H1 (cell line): ENCODE data around the gene TCEANC2. TPM values are rescaled to one million over a fixed set of nuclear protein-coding genes. Genes with fewer than 3 reads are reported as not detected.
A peak's percentile ranks its signal among the peaks of the same experiment; 100 is the strongest.

Source experiments
- CTCF ChIA-PET: fragments of 300-600 bp; sonication (Branson Sonifier 250); formaldehyde crosslinking; loops from one replicate; lab custom pipeline; 2021; ENCODE audit not compliant: partially characterized antibody; lab: Charles Lee
- POLR2A ChIA-PET: fragments of 300-600 bp; sonication (Branson Sonifier 250); formaldehyde crosslinking; loops from one replicate; lab custom pipeline; 2021; ENCODE audit warnings: inconsistent platforms; ENCODE audit not compliant: partially characterized antibody; lab: Charles Lee
- DNase-seq, 2 experiments: peaks; one replicate each; pipeline versions ENCODE4 v3.0.0 to v3.0.0-alpha.2; 2010 to 2022; ENCODE audit warnings: low spot score in 2 of 2, low read depth in 1 of 2, mixed read lengths in 1 of 2
- FAIRE-seq: peaks from 2 replicates; lab custom pipeline; 2011; peaks lifted over from hg19 to GRCh38; lab: Jason Lieb, UNC
- H2AFZ ChIP-seq: 2 replicates; pipeline ENCODE4 v1.8.1; 2012; ENCODE audit warnings: low read length, inconsistent platforms
- H2AK5ac ChIP-seq: 2 replicates; pipeline ENCODE4 v1.6.1; 2013; ENCODE audit warnings: low read depth, low read length
- H2BK120ac ChIP-seq: replicated peaks from 2 replicates; pipeline ENCODE3; 2013; ENCODE audit warnings: low read depth, low read length, inconsistent platforms
- H2BK12ac ChIP-seq: 2 replicates; pipeline ENCODE4 v1.6.1; 2013; ENCODE audit warnings: low read depth, low read length
- H2BK15ac ChIP-seq: 2 replicates; pipeline ENCODE4 v1.6.1; 2013; ENCODE audit warnings: low read length
- H2BK20ac ChIP-seq: 2 replicates; pipeline ENCODE4 v1.6.1; 2013; ENCODE audit warnings: low read length
- H2BK5ac ChIP-seq: 2 replicates; pipeline ENCODE4 v1.6.1; 2013; ENCODE audit warnings: low read depth, low read length
- H3K14ac ChIP-seq: 2 replicates; pipeline ENCODE4 v1.6.1; 2013; ENCODE audit warnings: inconsistent platforms; ENCODE audit not compliant: insufficient read length
- H3K18ac ChIP-seq: 2 replicates; pipeline ENCODE4 v1.6.1; 2013; ENCODE audit warnings: low read length; ENCODE audit errors: extremely low read depth
- H3K23ac ChIP-seq: 2 replicates; pipeline ENCODE4 v1.6.1; 2013; ENCODE audit warnings: inconsistent platforms; ENCODE audit not compliant: insufficient read length
- H3K23me2 ChIP-seq: 2 replicates; pipeline ENCODE4 v1.6.1; 2013; ENCODE audit warnings: low read depth, low read length
- H3K27ac ChIP-seq: 2 replicates; pipeline ENCODE4 v1.6.1; 2011; ENCODE audit warnings: low read depth, low read length, inconsistent platforms
- H3K27me3 ChIP-seq, 4 experiments: replicated peaks in 1 of 4; 1 replicate in 1 of 4; 2 replicates in 3 of 4; pipeline versions ENCODE4 v1.6.1 to v1.8.1; 2011 to 2013; ENCODE audit warnings: low read length in 3 of 4, mild to moderate bottlenecking in 3 of 4, inconsistent platforms in 2 of 4, mixed read lengths in 2 of 4, moderate library complexity in 1 of 4; ENCODE audit not compliant: control insufficient read depth in 3 of 4, insufficient read depth in 3 of 4; ENCODE audit errors: extremely low read depth in 1 of 4
- H3K36me3 ChIP-seq, 4 experiments: 2 replicates each; pipeline versions ENCODE4 v1.6.1 to v1.8.1; 2011 to 2013; ENCODE audit warnings: mild to moderate bottlenecking in 4 of 4, low read length in 3 of 4, moderate library complexity in 2 of 4, control low read depth in 1 of 4, inconsistent platforms in 1 of 4; ENCODE audit not compliant: insufficient read depth in 4 of 4, control insufficient read depth in 2 of 4
- H3K4ac ChIP-seq: replicated peaks from 2 replicates; pipeline ENCODE3; 2013; ENCODE audit warnings: low read length, low read depth, mixed read lengths, inconsistent platforms; ENCODE audit not compliant: insufficient read length
- H3K4me1 ChIP-seq, 4 experiments: replicated peaks in 1 of 4; 1 replicate in 1 of 4; 2 replicates in 3 of 4; pipeline versions ENCODE4 v1.6.1 to v1.8.1; 2011 to 2013; ENCODE audit warnings: low read length in 3 of 4, inconsistent platforms in 2 of 4, mixed read lengths in 1 of 4; ENCODE audit not compliant: insufficient read depth in 4 of 4, control insufficient read depth in 3 of 4
- H3K4me2 ChIP-seq, 2 experiments: 2 replicates each; pipeline versions ENCODE4 v1.6.1 to v1.8.1; 2011 to 2013; ENCODE audit warnings: low read depth in 2 of 2, low read length in 2 of 2, control low read depth in 1 of 2, inconsistent platforms in 1 of 2, mild to moderate bottlenecking in 1 of 2; ENCODE audit not compliant: insufficient read depth in 1 of 2
- H3K4me3 ChIP-seq, 4 experiments: fragments of 200-600, 300-600 bp in 1 of 4; sonication (generic), shearing (Covaris generic), sonication (Bioruptor Twin) in 1 of 4; 2 replicates each; pipeline versions ENCODE4 v1.5.1 to v1.8.1; 2011 to 2016; ENCODE audit warnings: low read length in 4 of 4, low read depth in 3 of 4, control low read depth in 2 of 4, inconsistent platforms in 2 of 4, mild to moderate bottlenecking in 2 of 4, mixed read lengths in 1 of 4, moderate library complexity in 1 of 4; ENCODE audit not compliant: insufficient read depth in 2 of 4; ENCODE audit errors: extremely low read depth in 1 of 4
- H3K56ac ChIP-seq: replicated peaks from 2 replicates; pipeline ENCODE3; 2013; ENCODE audit warnings: low read depth, mild to moderate bottlenecking, mixed read lengths, low read length, inconsistent platforms; ENCODE audit not compliant: insufficient read length
- H3K79me1 ChIP-seq: 2 replicates; pipeline ENCODE4 v1.6.1; 2013; ENCODE audit warnings: low read depth, low read length, control low read depth
- H3K79me2 ChIP-seq, 2 experiments: 2 replicates each; pipeline versions ENCODE4 v1.6.1 to v1.8.1; 2012 to 2013; ENCODE audit warnings: low read length in 2 of 2, mild to moderate bottlenecking in 2 of 2, inconsistent platforms in 1 of 2; ENCODE audit not compliant: insufficient read depth in 2 of 2, control insufficient read depth in 1 of 2
- H3K9ac ChIP-seq, 4 experiments: replicated peaks in 1 of 4; 1 replicate in 1 of 4; 2 replicates in 3 of 4; pipeline versions ENCODE4 v1.6.1 to v1.8.1; 2011 to 2013; ENCODE audit warnings: low read depth in 3 of 4, low read length in 3 of 4, control low read depth in 2 of 4, mild to moderate bottlenecking in 2 of 4, moderate library complexity in 2 of 4, inconsistent platforms in 1 of 4; ENCODE audit errors: extremely low read depth in 1 of 4
- H3K9me3 ChIP-seq, 2 experiments: 2 replicates each; pipeline versions ENCODE4 v1.6.1 to v1.8.1; 2012 to 2013; ENCODE audit warnings: mild to moderate bottlenecking in 2 of 2, moderate library complexity in 2 of 2, control low read depth in 1 of 2, inconsistent platforms in 1 of 2, low read depth in 1 of 2, low read length in 1 of 2, mixed read lengths in 1 of 2; ENCODE audit not compliant: insufficient read depth in 2 of 2
- H4K20me1 ChIP-seq, 2 experiments: replicated peaks in 1 of 2; 2 replicates each; pipeline versions ENCODE3 to v1.8.1; 2011 to 2013; ENCODE audit warnings: inconsistent platforms in 2 of 2, low read length in 2 of 2, mild to moderate bottlenecking in 1 of 2; ENCODE audit not compliant: insufficient read depth in 2 of 2, control insufficient read depth in 1 of 2
- H4K5ac ChIP-seq: 2 replicates; pipeline ENCODE4 v1.6.1; 2013; ENCODE audit warnings: low read length, low read depth, mixed read lengths, inconsistent platforms; ENCODE audit not compliant: insufficient read length
- H4K8ac ChIP-seq: 2 replicates; pipeline ENCODE4 v1.8.0; 2013; ENCODE audit warnings: mild to moderate bottlenecking, moderate library complexity, low read length, inconsistent platforms; ENCODE audit not compliant: insufficient read depth; ENCODE audit errors: extremely low read depth
- H4K91ac ChIP-seq: replicated peaks from 2 replicates; pipeline ENCODE3; 2013; ENCODE audit warnings: low read length, mixed read lengths, inconsistent platforms; ENCODE audit not compliant: insufficient read length
- ASH2L ChIP-seq: fragments of 200-600, 300-600 bp; sonication (generic); IDR thresholded peaks from one replicate; pipeline ENCODE4 v1.7.1; 2017; ENCODE audit warnings: low read length
- BRCA1 ChIP-seq: IDR thresholded peaks from 2 replicates; pipeline ENCODE4 v1.6.1; 2012; ENCODE audit warnings: low read depth, low read length, improper control_type of control experiment
- CBX5 ChIP-seq: fragments of 300-800, 300-1000 bp; sonication (generic); IDR thresholded peaks from 2 replicates; pipeline ENCODE4 v1.7.1; 2016; ENCODE audit warnings: antibody characterized with exemption, low read length, low read depth
- CHD2 ChIP-seq: IDR thresholded peaks from 2 replicates; pipeline ENCODE4 v1.6.1; 2012; ENCODE audit warnings: low read length, improper control_type of control experiment
- EGR1 ChIP-seq: IDR thresholded peaks from 2 replicates; pipeline ENCODE4 v1.6.1; 2011; ENCODE audit warnings: low read depth, low read length, borderline replicate concordance
- JUND ChIP-seq: IDR thresholded peaks from 2 replicates; pipeline ENCODE4 v1.6.1; 2011; ENCODE audit warnings: mild to moderate bottlenecking, improper control_type of control experiment, low read length
- POLR2A ChIP-seq, 2 experiments: IDR thresholded peaks; 1 replicate in 1 of 2; 2 replicates in 1 of 2; pipeline ENCODE4 v1.6.1; 2011; ENCODE audit warnings: low read depth in 2 of 2, low read length in 2 of 2, mild to moderate bottlenecking in 2 of 2; ENCODE audit errors: control extremely low read depth in 1 of 2
- SIN3A ChIP-seq, 2 experiments: IDR thresholded peaks in 1 of 2; conservative IDR thresholded peaks in 1 of 2; 2 replicates each; pipeline ENCODE4 v1.6.1; 2011 to 2012; ENCODE audit warnings: low read length in 2 of 2, improper control_type of control experiment in 1 of 2, low read depth in 1 of 2, mild to moderate bottlenecking in 1 of 2
- SIRT6 ChIP-seq: IDR thresholded peaks from one replicate; pipeline ENCODE4 v1.7.1; 2012; ENCODE audit warnings: low read length, inconsistent platforms
- SP2 ChIP-seq: IDR thresholded peaks from 2 replicates; pipeline ENCODE4 v1.6.1; 2012; ENCODE audit warnings: mild to moderate bottlenecking, low read length, inconsistent platforms
- YY1 ChIP-seq: IDR thresholded peaks from 2 replicates; pipeline ENCODE4 v1.6.1; 2011; ENCODE audit warnings: low read depth, mild to moderate bottlenecking, low read length
- ZNF274 ChIP-seq: IDR thresholded peaks from 2 replicates; pipeline ENCODE4 v1.7.0; 2012; ENCODE audit warnings: low read length, borderline replicate concordance; ENCODE audit errors: extremely low read depth
- WGBS, 2 experiments: shearing (Covaris generic) in 1 of 2; methylation state at CpG; one replicate each; pipeline versions ENCODE4 v1.1.6 to v1.1.7; 2013 to 2015; ENCODE audit warnings: low lambda C conversion rate in 2 of 2, mixed read lengths in 2 of 2, inconsistent platforms in 1 of 2, low coverage in 1 of 2, missing lambda C conversion rate in 1 of 2; ENCODE audit not compliant: insufficient replicate concordance in 2 of 2, insufficient coverage in 1 of 2, insufficient read length in 1 of 2; ENCODE audit errors: extremely low coverage in 1 of 2, missing lambda C conversion rate in 1 of 2; 5-methylcytosine and 5-hydroxymethylcytosine counted together
- polyA plus RNA-seq, 7 experiments: library from polyadenylated mRNA; depleted of rRNA in 3 of 7; stranded (reverse) in 5 of 7; unstranded in 2 of 7; fragments of >200 nt in 5 of 7; fragments of 200-250 nt in 2 of 7; gene quantifications; 1 replicate in 5 of 7; 2 replicates in 1 of 7; 4 replicates in 1 of 7; pipeline versions ENCODE4 v1.2.1 to v1.2.3, GENCODE V29; 2011 to 2013; ENCODE audit warnings: missing spikeins in 2 of 7, mixed read lengths in 2 of 7
- total RNA-seq: library from RNA; stranded (reverse); fragmentation: NEBNext Ultra II Directional; extraction: Animal tissue kit (Norgen Biotek cat#: 25700); gene quantifications from 2 replicates; pipeline ENCODE4 v1.2.1, GENCODE V29; 2021
- TF ChIP-seq, protein P1 (sequence below): IDR thresholded peaks from 2 replicates; pipeline ENCODE4 v1.6.1; 2012; ENCODE audit warnings: low read length, inconsistent platforms

TCEANC2 gene
- total and polyA plus RNA-seq, 2 of the 8 experiments (the other 6 are each of a cell fraction or from before 2014, with no cell fraction given) = 4.2 to 8.2 TPM

- H3K9me3 ChIP-seq = no peaks in the 10 kb centered on the region
- no peak overlapping the region for H2BK5ac ChIP-seq
- no peak overlapping the region for H3K9ac ChIP-seq
- no peak overlapping the region for H2BK15ac ChIP-seq
- H3K4me1 ChIP-seq = no peaks in the 10 kb centered on the region
- H3K14ac ChIP-seq = no peak overlapping the region
- H2AK5ac ChIP-seq = no peak overlapping the region
- no peak overlapping the region for H2BK12ac ChIP-seq
- H2BK120ac ChIP-seq = no peak overlapping the region
- CTCF ChIA-PET = interaction anchor here (1.0 to 1.4 kb wide), 5 partner anchors 9 to 38 kb away, joined by 3 to 5 read pairs (median 3); no protein-coding TSS in a partner anchor
- WGBS, 2 experiments = 87% methylated on average over 6 of the region's 6 CpGs; no CpG with 5 or more reads in 1 of the 2 experiments
- no peak overlapping the region for H4K8ac ChIP-seq
- no peaks in the 10 kb centered on the region for H3K79me2 ChIP-seq
- no peak overlapping the region for H2BK20ac ChIP-seq
- no peak overlapping the region for H3K4me3 ChIP-seq
- H3K27me3 ChIP-seq = no peaks in the 10 kb centered on the region
- no peaks in the 10 kb centered on the region for H3K36me3 ChIP-seq
- H2AFZ ChIP-seq = no peak overlapping the region
- H3K23me2 ChIP-seq = no peaks in the 10 kb centered on the region
- no peak overlapping the region for H3K4ac ChIP-seq
- no peak overlapping the region for H3K18ac ChIP-seq
- no peak overlapping the region for H4K91ac ChIP-seq
- H4K20me1 ChIP-seq = no peaks in the 10 kb centered on the region
- no peak overlapping the region for H3K23ac ChIP-seq
- POLR2A ChIA-PET = no interaction called here
- FAIRE-seq (no peak), DNase-seq (peak in 1 of 2 experiments; percentile 33)
- H3K4me2 ChIP-seq = no peak overlapping the region
- no peak overlapping the region for H3K56ac ChIP-seq
- H4K5ac ChIP-seq = no peak overlapping the region
- no peak overlapping the region for H3K27ac ChIP-seq
- no peaks in the 10 kb centered on the region for H3K79me1 ChIP-seq
- TF ChIP-seq SIRT6 (no peak), SIN3A (conservative IDR thresholded peaks at IDR 0.05 in 1 of 2, IDR thresholded peaks at IDR 0.05 in 1 of 2; ENCODE audit: low read depth in 1 of 2, low read length in 2 of 2) (no peak), CBX5 (no peak), CHD2 (no peak), JUND (no peak), SP2 (no peak), EGR1 (no peak), POLR2A (IDR thresholded peaks at IDR 0.05; ENCODE audit: control extremely low read depth in 1 of 2, low read depth in 2 of 2, low read length in 2 of 2) (no peak), YY1 (no peak), ASH2L (no peak), BRCA1 (no peak), ZNF274 (no peak)
- TF ChIP-seq, protein P1, sequence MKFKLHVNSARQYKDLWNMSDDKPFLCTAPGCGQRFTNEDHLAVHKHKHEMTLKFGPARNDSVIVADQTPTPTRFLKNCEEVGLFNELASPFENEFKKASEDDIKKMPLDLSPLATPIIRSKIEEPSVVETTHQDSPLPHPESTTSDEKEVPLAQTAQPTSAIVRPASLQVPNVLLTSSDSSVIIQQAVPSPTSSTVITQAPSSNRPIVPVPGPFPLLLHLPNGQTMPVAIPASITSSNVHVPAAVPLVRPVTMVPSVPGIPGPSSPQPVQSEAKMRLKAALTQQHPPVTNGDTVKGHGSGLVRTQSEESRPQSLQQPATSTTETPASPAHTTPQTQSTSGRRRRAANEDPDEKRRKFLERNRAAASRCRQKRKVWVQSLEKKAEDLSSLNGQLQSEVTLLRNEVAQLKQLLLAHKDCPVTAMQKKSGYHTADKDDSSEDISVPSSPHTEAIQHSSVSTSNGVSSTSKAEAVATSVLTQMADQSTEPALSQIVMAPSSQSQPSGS = no peak
Measured at GRCh38 chr1:54105736-54106269, 52.4 kb downstream of the TCEANC2 start.
